ENCODE measurements around the gene MAP3K10.
A peak's percentile ranks its signal among the peaks of the same experiment; 100 is the strongest.

MAP3K10 gene

GRCh38 chr19:40255619-40256166, 64.5 kb downstream of the MAP3K10 start:
- peaks cover 36% of the 10 kb centered on the region for H3K36me3 Mint-ChIP-seq (ENCODE audit: low read depth)

GRCh38 chr19:40256512-40256911, 65.3 kb downstream of the MAP3K10 start:
- H3K27ac Mint-ChIP-seq: peak overlapping the region; percentile 36
- H3K27me3 Mint-ChIP-seq: no peaks in the 10 kb centered on the region
- H3K9me3 Mint-ChIP-seq: no peaks in the 10 kb centered on the region
- peaks cover 30% of the 10 kb centered on the region for H3K4me1 Mint-ChIP-seq (ENCODE audit: low read depth)
- peaks cover 38% of the 10 kb centered on the region for H3K36me3 Mint-ChIP-seq (ENCODE audit: low read depth)
- no peak overlapping the region for H3K4me3 Mint-ChIP-seq

More at GRCh38 chr19:40255619-40256166, 64.5 kb downstream of the MAP3K10 start:
- no peaks in the 10 kb centered on the region for H3K9me3 Mint-ChIP-seq
- H3K27me3 Mint-ChIP-seq: no peaks in the 10 kb centered on the region
- no peak overlapping the region for H3K4me3 Mint-ChIP-seq
- peaks cover 25% of the 10 kb centered on the region for H3K4me1 Mint-ChIP-seq (ENCODE audit: low read depth)
- H3K27ac Mint-ChIP-seq: peak overlapping the region; percentile 36

- Mint-ChIP-seq H3K9me3 (no peaks in the 10 kb centered on the region), H3K27me3 (no peaks in the 10 kb centered on the region), H3K4me1 (ENCODE audit: low read depth) (peaks cover 32% of the 10 kb centered on the region), H3K4me3 (no peak overlapping the region), H3K36me3 (ENCODE audit: low read depth) (peaks cover 40% of the 10 kb centered on the region), H3K27ac (no peak overlapping the region)
Measured at GRCh38 chr19:40257096-40257517, 65.9 kb downstream of the MAP3K10 start.

GRCh38 chr19:40261631-40262030, 70.4 kb downstream of the MAP3K10 start:
- peaks cover 33% of the 10 kb centered on the region for H3K36me3 Mint-ChIP-seq (ENCODE audit: low read depth)
- H3K9me3 Mint-ChIP-seq: no peaks in the 10 kb centered on the region
- H3K4me1 Mint-ChIP-seq (ENCODE audit: low read depth): peaks cover 31% of the 10 kb centered on the region
- no peaks in the 10 kb centered on the region for H3K27me3 Mint-ChIP-seq
- no peak overlapping the region for H3K4me3 Mint-ChIP-seq
- no peak overlapping the region for H3K27ac Mint-ChIP-seq

GRCh38 chr19:40262422-40262821, 71.2 kb downstream of the MAP3K10 start:
- Mint-ChIP-seq H3K4me1 (ENCODE audit: low read depth) (peaks cover 31% of the 10 kb centered on the region), H3K9me3 (no peaks in the 10 kb centered on the region), H3K27ac (no peak overlapping the region), H3K4me3 (no peak overlapping the region), H3K36me3 (ENCODE audit: low read depth) (peaks cover 35% of the 10 kb centered on the region), H3K27me3 (no peaks in the 10 kb centered on the region)

- Mint-ChIP-seq H3K4me3 (no peak overlapping the region), H3K36me3 (ENCODE audit: low read depth) (peaks cover 40% of the 10 kb centered on the region), H3K27me3 (no peaks in the 10 kb centered on the region), H3K4me1 (ENCODE audit: low read depth) (peaks cover 34% of the 10 kb centered on the region), H3K9me3 (no peaks in the 10 kb centered on the region), H3K27ac (no peak overlapping the region)
Measured at GRCh38 chr19:40263440-40264313, 72.5 kb downstream of the MAP3K10 start.

- H3K36me3 Mint-ChIP-seq (ENCODE audit: low read depth): peaks cover 40% of the 10 kb centered on the region
- H3K27ac Mint-ChIP-seq: no peak overlapping the region
- no peaks in the 10 kb centered on the region for H3K9me3 Mint-ChIP-seq
- H3K4me3 Mint-ChIP-seq: no peak overlapping the region
- H3K4me1 Mint-ChIP-seq (ENCODE audit: low read depth): peaks cover 35% of the 10 kb centered on the region
- no peaks in the 10 kb centered on the region for H3K27me3 Mint-ChIP-seq
Measured at GRCh38 chr19:40264314-40265054, 73.3 kb downstream of the MAP3K10 start.
